ENCODE results near the gene C1QTNF9. TPM values are rescaled to one million over a fixed set of nuclear protein-coding genes. Genes with fewer than 3 reads are reported as not detected.

The C1QTNF9 gene
- total and polyA plus RNA-seq, 8 donors, result 0.08 to 2.3 (median 0.31) TPM; not detected in 4

DNA sequence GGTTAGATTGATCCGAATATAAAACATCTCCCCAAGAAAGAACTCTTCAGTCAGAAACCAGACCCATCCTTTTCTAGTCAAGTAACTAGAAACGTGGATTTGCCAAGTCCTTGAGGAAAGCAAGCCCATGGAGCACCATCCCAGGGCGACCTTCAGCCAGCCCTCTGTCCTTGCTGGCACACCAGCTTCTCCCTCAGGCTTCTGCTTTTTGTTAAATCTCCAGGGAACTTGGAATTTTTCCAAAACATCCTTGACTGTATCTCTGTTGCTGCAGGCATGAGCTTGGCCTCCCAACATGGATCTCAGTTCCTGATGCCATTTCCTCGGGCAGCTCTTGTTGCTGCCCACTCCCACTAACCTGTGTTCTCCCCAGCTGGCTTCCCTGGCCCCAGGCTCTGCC is 27.1 kb upstream of the C1QTNF9 start:
- TF ChIP-seq, protein P1, sequence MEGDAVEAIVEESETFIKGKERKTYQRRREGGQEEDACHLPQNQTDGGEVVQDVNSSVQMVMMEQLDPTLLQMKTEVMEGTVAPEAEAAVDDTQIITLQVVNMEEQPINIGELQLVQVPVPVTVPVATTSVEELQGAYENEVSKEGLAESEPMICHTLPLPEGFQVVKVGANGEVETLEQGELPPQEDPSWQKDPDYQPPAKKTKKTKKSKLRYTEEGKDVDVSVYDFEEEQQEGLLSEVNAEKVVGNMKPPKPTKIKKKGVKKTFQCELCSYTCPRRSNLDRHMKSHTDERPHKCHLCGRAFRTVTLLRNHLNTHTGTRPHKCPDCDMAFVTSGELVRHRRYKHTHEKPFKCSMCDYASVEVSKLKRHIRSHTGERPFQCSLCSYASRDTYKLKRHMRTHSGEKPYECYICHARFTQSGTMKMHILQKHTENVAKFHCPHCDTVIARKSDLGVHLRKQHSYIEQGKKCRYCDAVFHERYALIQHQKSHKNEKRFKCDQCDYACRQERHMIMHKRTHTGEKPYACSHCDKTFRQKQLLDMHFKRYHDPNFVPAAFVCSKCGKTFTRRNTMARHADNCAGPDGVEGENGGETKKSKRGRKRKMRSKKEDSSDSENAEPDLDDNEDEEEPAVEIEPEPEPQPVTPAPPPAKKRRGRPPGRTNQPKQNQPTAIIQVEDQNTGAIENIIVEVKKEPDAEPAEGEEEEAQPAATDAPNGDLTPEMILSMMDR (IDR thresholded peaks at IDR 0.05), result no peak
- TF ChIP-seq POLR2AphosphoS5 (IDR thresholded peaks at IDR 0.05), result no peak
- TF ChIP-seq POLR2A (IDR thresholded peaks at IDR 0.05), result no peak
- TF ChIP-seq EP300 (IDR thresholded peaks at IDR 0.05), result no peak
- Histone ChIP-seq H3K4me1 (peaks cover 0 to 23% (median 10%) of the 10 kb centered on the region in 4 donors), H3K4me3 (no peak overlapping the region), H3K9me3 (no peaks in the 10 kb centered on the region), H3K27ac (no peak overlapping the region), H3K27me3 (no peaks in the 10 kb centered on the region), H3K36me3 (peaks cover 23 to 75% (median 58%) of the 10 kb centered on the region in 4 donors)
- WGBS, 5 donors, result 70 to 91% (median 77%) methylated on average over 4 of the region's 4 CpGs
- DNase-seq, result peak in 1 of 2 donors; percentile 5
- intact Hi-C loops (cut with DNase I; ENCODE audit: low total_unique reads), result no loop called here

DNA sequence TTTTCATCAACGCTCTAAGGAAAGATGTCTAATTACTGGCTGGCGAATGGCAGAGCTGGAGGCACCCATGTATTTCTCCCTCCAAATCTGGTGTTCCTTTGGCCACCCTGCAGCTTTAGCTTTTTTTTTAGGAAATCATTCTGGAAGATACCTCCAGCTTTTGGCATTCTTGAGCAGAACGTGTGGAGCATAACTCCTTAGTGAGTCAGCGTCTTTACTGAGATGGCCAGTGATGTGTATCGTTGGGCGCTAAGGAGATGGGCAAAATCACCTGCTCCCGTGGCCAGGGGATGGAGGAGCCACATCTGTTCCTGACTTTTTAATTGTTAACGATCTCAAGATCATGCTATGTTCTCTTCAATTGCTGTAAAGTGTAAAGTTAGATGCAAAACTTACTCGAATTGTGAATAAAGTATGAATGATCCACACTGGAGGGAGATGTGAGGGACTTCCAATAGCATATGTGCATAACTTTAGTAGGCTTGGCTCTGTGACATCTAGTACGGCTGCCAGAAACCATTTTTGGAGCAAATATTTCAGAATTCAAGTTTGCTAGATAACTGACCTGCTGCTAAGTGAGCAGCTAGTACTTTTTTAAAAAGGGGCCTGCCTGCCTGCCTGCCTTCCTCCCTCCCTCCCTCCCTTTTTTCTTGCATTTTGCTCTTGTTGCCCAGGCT is 24.4 kb upstream of the C1QTNF9 start:
- 88 to 94% (median 91%) methylated on average over 10 of the region's 10 CpGs for WGBS, 5 donors
- intact Hi-C loops (cut with DNase I; ENCODE audit: low total_unique reads), result no loop called here
- DNase-seq, result no peak
- no peaks in the 10 kb centered on the region for H3K9me3 ChIP-seq
- no peak overlapping the region for H3K4me3 ChIP-seq
- H3K4me1 ChIP-seq, result peaks cover 0 to 23% (median 10%) of the 10 kb centered on the region in 4 donors
- H3K27ac ChIP-seq, result no peak overlapping the region
- H3K27me3 ChIP-seq, result no peaks in the 10 kb centered on the region
- H3K36me3 ChIP-seq, result peaks cover 45 to 100% (median 86%) of the 10 kb centered on the region in 4 donors
- TF ChIP-seq POLR2AphosphoS5 (IDR thresholded peaks at IDR 0.05), result no peak
- TF ChIP-seq POLR2A (IDR thresholded peaks at IDR 0.05), result no peak
- TF ChIP-seq EP300 (IDR thresholded peaks at IDR 0.05), result no peak
- TF ChIP-seq, protein P1 (IDR thresholded peaks at IDR 0.05), result no peak

DNA sequence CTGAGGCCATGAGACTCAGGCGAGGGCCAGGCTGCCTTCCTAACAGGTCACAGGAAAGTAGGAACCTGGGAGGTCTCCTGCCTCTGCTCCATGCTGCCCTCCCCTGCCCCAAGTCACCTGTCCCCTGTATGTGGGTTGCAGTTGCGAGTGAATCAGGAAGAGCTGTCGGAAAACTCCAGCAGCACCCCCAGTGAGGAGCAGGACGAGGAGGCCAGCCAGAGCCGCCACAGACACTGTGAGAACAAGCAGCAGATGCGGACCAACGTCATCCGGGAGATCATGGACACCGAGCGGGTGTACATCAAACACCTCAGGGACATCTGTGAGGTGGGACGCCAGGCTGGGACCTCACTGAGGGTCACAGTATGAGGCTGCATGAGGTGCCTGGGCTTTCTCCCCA is 22.8 kb upstream of the C1QTNF9 start:
- no peaks in the 10 kb centered on the region for H3K27me3 ChIP-seq
- DNase-seq, result peak in 1 of 2 donors; percentile 17
- WGBS, 5 donors, result 92 to 99% (median 96%) methylated on average over 11 of the region's 11 CpGs
- H3K27ac ChIP-seq, result no peak overlapping the region
- H3K4me3 ChIP-seq, result no peak overlapping the region
- no peaks in the 10 kb centered on the region for H3K9me3 ChIP-seq
- intact Hi-C loops (cut with DNase I; ENCODE audit: low total_unique reads), result no loop called here
- H3K4me1 ChIP-seq, result peaks cover 0 to 10% (median 4%) of the 10 kb centered on the region in 4 donors
- peaks cover 59 to 100% (median 95%) of the 10 kb centered on the region in 4 donors for H3K36me3 ChIP-seq
- TF ChIP-seq EP300 (IDR thresholded peaks at IDR 0.05), result no peak
- TF ChIP-seq, protein P1 (IDR thresholded peaks at IDR 0.05), result no peak
- TF ChIP-seq POLR2A (IDR thresholded peaks at IDR 0.05), result no peak
- no peak for TF ChIP-seq POLR2AphosphoS5 (IDR thresholded peaks at IDR 0.05)

DNA sequence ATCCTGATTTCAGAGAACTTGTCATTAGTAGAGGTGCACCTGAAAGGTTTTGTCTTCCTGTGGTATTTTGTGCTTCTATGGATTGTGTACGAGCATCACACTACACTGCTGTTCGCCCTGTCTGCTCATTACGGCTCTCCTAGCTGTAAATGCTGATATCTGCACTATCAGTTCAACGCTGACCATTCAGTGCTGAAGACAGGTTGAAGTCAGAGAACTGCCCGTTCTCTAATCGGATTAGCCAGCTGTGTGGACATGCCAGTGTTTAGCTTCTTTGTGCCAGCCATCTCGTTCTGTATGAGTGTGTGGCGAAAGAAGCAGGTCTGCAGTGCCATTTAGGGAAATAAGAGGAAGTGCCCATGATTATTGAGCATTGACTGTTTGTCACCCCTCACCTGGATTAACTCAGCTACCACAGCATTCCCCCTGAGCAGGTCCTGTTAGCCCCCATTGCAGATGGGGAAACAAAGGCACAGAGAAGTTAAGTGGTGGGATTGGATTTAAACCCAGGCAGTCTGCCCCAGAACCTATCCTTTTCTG is 21.6 kb upstream of the C1QTNF9 start:
- Histone ChIP-seq H3K4me3 (no peak overlapping the region), H3K4me1 (no peaks in the 10 kb centered on the region), H3K9me3 (no peaks in the 10 kb centered on the region), H3K27ac (no peak overlapping the region), H3K36me3 (peaks cover 65 to 98% (median 97%) of the 10 kb centered on the region in 4 donors), H3K27me3 (no peaks in the 10 kb centered on the region)
- TF ChIP-seq, protein P1 (IDR thresholded peaks at IDR 0.05), result no peak
- TF ChIP-seq POLR2A (IDR thresholded peaks at IDR 0.05) (no peak), POLR2AphosphoS5 (IDR thresholded peaks at IDR 0.05) (no peak), EP300 (IDR thresholded peaks at IDR 0.05) (no peak)
- intact Hi-C loops (cut with DNase I; ENCODE audit: low total_unique reads), result no loop called here
- no peak for DNase-seq
- 87 to 91% (median 89%) methylated on average over 8 of the region's 8 CpGs for WGBS, 5 donors
